Smooth muscle cell of the brain vasculature (primary cell): ENCODE results near the gene COX7B.
"Not testable (repeated sequence)": the region's sequence is repeated elsewhere in the genome, so short reads cannot be mapped to it uniquely, and the experiment has no call there.

Experiments used
- DNase-seq: peaks from one replicate; pipeline ENCODE4 v3.0.0-alpha.2; 2012; ENCODE audit warnings: low read depth, low spot score

COX7B gene

GRCh38 chrX:77899081-77899828 is at the start of gene COX7B:
TSS of gene COX7B (plus strand) at chrX:77899468. CDS start at chrX:77899554, 86 bp downstream.
- DNase-seq = peak; percentile 83

- DNase-seq = no peak
Observed at GRCh38 chrX:77875372-77875771, 23.9 kb upstream of the COX7B start.

- not testable (repeated sequence) for DNase-seq
Observed at GRCh38 chrX:77881418-77881817, 17.9 kb upstream of the COX7B start.

- DNase-seq = no peak
Observed at GRCh38 chrX:77892887-77893286, 6.4 kb upstream of the COX7B start.

- no peak for DNase-seq
Observed at GRCh38 chrX:77893713-77894112, 5.6 kb upstream of the COX7B start.

GRCh38 chrX:77894921-77895886 is 4.1 kb upstream of the COX7B start, which contains the start of gene MAGT1:
TSS of gene MAGT1 (minus strand) at chrX:77895435. CDS start at chrX:77895410, 25 bp downstream.
- peak; percentile 91 for DNase-seq

- DNase-seq = no peak
Observed at GRCh38 chrX:77900688-77901087, 1.4 kb downstream of the COX7B start.

- DNase-seq = no peak
Observed at GRCh38 chrX:77901506-77901905, 2.2 kb downstream of the COX7B start.

- DNase-seq = peak; percentile 50
Observed at GRCh38 chrX:77910108-77910840, 11.0 kb downstream of the COX7B start, which contains the start of gene ATP7A. TSS of gene ATP7A (plus strand) at chrX:77910693. CDS start at chrX:77971642, 60,949 bp downstream.

- no peak for DNase-seq
Observed at GRCh38 chrX:77917294-77917933, 18.1 kb downstream of the COX7B start.

GRCh38 chrX:77918568-77918967 is 19.3 kb downstream of the COX7B start:
- DNase-seq = no peak

- not testable (repeated sequence) for DNase-seq
Observed at GRCh38 chrX:77919370-77919769, 20.1 kb downstream of the COX7B start.

- DNase-seq = no peak
Observed at GRCh38 chrX:77922787-77923186, 23.5 kb downstream of the COX7B start.

GRCh38 chrX:77924320-77924859 is 25.1 kb downstream of the COX7B start:
- no peak for DNase-seq

- DNase-seq = no peak
Observed at GRCh38 chrX:77925764-77926163, 26.5 kb downstream of the COX7B start.

- no peak for DNase-seq
Observed at GRCh38 chrX:77930581-77930980, 31.3 kb downstream of the COX7B start.

GRCh38 chrX:77935886-77936285 is 36.6 kb downstream of the COX7B start:
- DNase-seq = no peak

GRCh38 chrX:77936299-77936698 is 37.0 kb downstream of the COX7B start:
- no peak for DNase-seq

GRCh38 chrX:77937291-77937690 is 38.0 kb downstream of the COX7B start:
- no peak for DNase-seq

- DNase-seq = no peak
Observed at GRCh38 chrX:77938083-77938680, 38.9 kb downstream of the COX7B start.
